ACHN (cell line): ENCODE measurements around the gene C5orf34.
"Not testable (repeated sequence)": the region's sequence is repeated elsewhere in the genome, so short reads cannot be mapped to it uniquely, and the experiment has no call there.

Experiments used
- DNase-seq: peaks from one replicate; pipeline ENCODE4 v3.0.0-alpha.2; 2015
- in situ Hi-C: cut with HindIII; loops from 2 replicates; pipeline ENCODE4 v1.10.0; 2017; ENCODE audit warnings: low sequenced_read_pairs, low pct_ligation_motif_present, low pct_unique_long_range_greater_than_20kb

The C5orf34 gene

GRCh38 chr5:43530648-43531047, 15.7 kb upstream of the C5orf34 start:
- no peak for DNase-seq
- in situ Hi-C loops = no loop called here

GRCh38 chr5:43523662-43524072, 8.7 kb upstream of the C5orf34 start:
- in situ Hi-C loops = no loop called here
- DNase-seq = no peak

GRCh38 chr5:43520615-43521014, 5.7 kb upstream of the C5orf34 start:
- in situ Hi-C loops = no loop called here

GRCh38 chr5:43515678-43516048, 715 bp upstream of the C5orf34 start:
- in situ Hi-C loops = no loop called here

More at GRCh38 chr5:43520615-43521014, 5.7 kb upstream of the C5orf34 start:
- no peak for DNase-seq

GRCh38 chr5:43514471-43514815, 505 bp downstream of the C5orf34 start:
- peak; percentile 64 for DNase-seq
- in situ Hi-C loops = no loop called here

More at GRCh38 chr5:43515678-43516048, 715 bp upstream of the C5orf34 start:
- DNase-seq = no peak

- in situ Hi-C loops = no loop called here
- no peak for DNase-seq
Observed at GRCh38 chr5:43514025-43514424, 923 bp downstream of the C5orf34 start.

- DNase-seq, in situ Hi-C loops: not testable (repeated sequence)
Observed at GRCh38 chr5:43511062-43511461, 3.9 kb downstream of the C5orf34 start.

GRCh38 chr5:43498581-43498980, 16.4 kb downstream of the C5orf34 start:
- no peak for DNase-seq
- in situ Hi-C loops = no loop called here

GRCh38 chr5:43497311-43498104, 17.4 kb downstream of the C5orf34 start:
- in situ Hi-C loops = no loop called here
- DNase-seq = no peak

- in situ Hi-C loops = no loop called here
- DNase-seq = no peak
Observed at GRCh38 chr5:43491326-43491725, 23.6 kb downstream of the C5orf34 start.

GRCh38 chr5:43486353-43486752, 28.6 kb downstream of the C5orf34 start:
- no peak for DNase-seq
- in situ Hi-C loops = no loop called here

GRCh38 chr5:43485406-43485805, 29.5 kb downstream of the C5orf34 start:
- no peak for DNase-seq

GRCh38 chr5:43484106-43484849, 30.7 kb downstream of the C5orf34 start:
- in situ Hi-C loops = no loop called here

More at GRCh38 chr5:43485406-43485805, 29.5 kb downstream of the C5orf34 start:
- in situ Hi-C loops = no loop called here

GRCh38 chr5:43483298-43484105, 31.4 kb downstream of the C5orf34 start, which contains the start of gene TMEM267:
Gene TMEM267 (minus strand): TSS chr5:43483865. CDS start chr5:43453969, 29,896 bp downstream.
- in situ Hi-C loops = no loop called here
- DNase-seq = peak; percentile 91

More at GRCh38 chr5:43484106-43484849, 30.7 kb downstream of the C5orf34 start:
- DNase-seq = peak; percentile 83

GRCh38 chr5:43482490-43483297, 32.3 kb downstream of the C5orf34 start:
- peak; percentile 40 for DNase-seq
- in situ Hi-C loops = no loop called here

GRCh38 chr5:43469671-43470391, 45.1 kb downstream of the C5orf34 start:
- DNase-seq = no peak
- in situ Hi-C loops = no loop called here

- in situ Hi-C loops = no loop called here
- DNase-seq = no peak
Observed at GRCh38 chr5:43467100-43467499, 47.8 kb downstream of the C5orf34 start.
